Measurements from ENCODE around the gene CAMK1D. TPM values are rescaled to one million over a fixed set of nuclear protein-coding genes. Genes with fewer than 3 reads are reported as not detected.

CAMK1D gene
- total and polyA plus RNA-seq, 2 of the 8 experiments (the other 6 are each of a cell fraction or from before 2014, with no cell fraction given), result 3.5 to 10.6 TPM

DNA sequence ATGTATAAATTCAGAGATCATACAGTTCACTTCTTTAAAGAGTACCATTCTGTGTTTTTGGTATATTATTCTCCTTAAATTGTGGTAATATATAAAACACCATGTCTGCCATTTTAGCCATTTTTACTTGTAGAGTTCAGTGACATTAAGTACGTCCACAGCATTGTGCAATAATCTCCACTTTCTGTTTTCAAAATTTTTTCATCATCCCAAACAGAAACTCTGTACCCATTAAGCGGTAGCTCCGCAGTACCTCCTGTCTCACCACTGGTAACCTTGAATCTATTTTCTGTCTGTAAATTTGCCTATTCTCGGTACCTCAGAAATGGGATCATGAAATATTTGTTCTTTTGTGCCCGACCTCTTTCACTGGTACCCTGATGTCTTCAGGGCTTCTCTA lies 60.3 kb downstream of the CAMK1D start (continued):
- TF ChIP-seq, protein P1, sequence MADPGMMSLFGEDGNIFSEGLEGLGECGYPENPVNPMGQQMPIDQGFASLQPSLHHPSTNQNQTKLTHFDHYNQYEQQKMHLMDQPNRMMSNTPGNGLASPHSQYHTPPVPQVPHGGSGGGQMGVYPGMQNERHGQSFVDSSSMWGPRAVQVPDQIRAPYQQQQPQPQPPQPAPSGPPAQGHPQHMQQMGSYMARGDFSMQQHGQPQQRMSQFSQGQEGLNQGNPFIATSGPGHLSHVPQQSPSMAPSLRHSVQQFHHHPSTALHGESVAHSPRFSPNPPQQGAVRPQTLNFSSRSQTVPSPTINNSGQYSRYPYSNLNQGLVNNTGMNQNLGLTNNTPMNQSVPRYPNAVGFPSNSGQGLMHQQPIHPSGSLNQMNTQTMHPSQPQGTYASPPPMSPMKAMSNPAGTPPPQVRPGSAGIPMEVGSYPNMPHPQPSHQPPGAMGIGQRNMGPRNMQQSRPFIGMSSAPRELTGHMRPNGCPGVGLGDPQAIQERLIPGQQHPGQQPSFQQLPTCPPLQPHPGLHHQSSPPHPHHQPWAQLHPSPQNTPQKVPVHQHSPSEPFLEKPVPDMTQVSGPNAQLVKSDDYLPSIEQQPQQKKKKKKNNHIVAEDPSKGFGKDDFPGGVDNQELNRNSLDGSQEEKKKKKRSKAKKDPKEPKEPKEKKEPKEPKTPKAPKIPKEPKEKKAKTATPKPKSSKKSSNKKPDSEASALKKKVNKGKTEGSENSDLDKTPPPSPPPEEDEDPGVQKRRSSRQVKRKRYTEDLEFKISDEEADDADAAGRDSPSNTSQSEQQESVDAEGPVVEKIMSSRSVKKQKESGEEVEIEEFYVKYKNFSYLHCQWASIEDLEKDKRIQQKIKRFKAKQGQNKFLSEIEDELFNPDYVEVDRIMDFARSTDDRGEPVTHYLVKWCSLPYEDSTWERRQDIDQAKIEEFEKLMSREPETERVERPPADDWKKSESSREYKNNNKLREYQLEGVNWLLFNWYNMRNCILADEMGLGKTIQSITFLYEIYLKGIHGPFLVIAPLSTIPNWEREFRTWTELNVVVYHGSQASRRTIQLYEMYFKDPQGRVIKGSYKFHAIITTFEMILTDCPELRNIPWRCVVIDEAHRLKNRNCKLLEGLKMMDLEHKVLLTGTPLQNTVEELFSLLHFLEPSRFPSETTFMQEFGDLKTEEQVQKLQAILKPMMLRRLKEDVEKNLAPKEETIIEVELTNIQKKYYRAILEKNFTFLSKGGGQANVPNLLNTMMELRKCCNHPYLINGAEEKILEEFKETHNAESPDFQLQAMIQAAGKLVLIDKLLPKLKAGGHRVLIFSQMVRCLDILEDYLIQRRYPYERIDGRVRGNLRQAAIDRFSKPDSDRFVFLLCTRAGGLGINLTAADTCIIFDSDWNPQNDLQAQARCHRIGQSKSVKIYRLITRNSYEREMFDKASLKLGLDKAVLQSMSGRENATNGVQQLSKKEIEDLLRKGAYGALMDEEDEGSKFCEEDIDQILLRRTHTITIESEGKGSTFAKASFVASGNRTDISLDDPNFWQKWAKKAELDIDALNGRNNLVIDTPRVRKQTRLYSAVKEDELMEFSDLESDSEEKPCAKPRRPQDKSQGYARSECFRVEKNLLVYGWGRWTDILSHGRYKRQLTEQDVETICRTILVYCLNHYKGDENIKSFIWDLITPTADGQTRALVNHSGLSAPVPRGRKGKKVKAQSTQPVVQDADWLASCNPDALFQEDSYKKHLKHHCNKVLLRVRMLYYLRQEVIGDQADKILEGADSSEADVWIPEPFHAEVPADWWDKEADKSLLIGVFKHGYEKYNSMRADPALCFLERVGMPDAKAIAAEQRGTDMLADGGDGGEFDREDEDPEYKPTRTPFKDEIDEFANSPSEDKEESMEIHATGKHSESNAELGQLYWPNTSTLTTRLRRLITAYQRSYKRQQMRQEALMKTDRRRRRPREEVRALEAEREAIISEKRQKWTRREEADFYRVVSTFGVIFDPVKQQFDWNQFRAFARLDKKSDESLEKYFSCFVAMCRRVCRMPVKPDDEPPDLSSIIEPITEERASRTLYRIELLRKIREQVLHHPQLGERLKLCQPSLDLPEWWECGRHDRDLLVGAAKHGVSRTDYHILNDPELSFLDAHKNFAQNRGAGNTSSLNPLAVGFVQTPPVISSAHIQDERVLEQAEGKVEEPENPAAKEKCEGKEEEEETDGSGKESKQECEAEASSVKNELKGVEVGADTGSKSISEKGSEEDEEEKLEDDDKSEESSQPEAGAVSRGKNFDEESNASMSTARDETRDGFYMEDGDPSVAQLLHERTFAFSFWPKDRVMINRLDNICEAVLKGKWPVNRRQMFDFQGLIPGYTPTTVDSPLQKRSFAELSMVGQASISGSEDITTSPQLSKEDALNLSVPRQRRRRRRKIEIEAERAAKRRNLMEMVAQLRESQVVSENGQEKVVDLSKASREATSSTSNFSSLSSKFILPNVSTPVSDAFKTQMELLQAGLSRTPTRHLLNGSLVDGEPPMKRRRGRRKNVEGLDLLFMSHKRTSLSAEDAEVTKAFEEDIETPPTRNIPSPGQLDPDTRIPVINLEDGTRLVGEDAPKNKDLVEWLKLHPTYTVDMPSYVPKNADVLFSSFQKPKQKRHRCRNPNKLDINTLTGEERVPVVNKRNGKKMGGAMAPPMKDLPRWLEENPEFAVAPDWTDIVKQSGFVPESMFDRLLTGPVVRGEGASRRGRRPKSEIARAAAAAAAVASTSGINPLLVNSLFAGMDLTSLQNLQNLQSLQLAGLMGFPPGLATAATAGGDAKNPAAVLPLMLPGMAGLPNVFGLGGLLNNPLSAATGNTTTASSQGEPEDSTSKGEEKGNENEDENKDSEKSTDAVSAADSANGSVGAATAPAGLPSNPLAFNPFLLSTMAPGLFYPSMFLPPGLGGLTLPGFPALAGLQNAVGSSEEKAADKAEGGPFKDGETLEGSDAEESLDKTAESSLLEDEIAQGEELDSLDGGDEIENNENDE (IDR thresholded peaks at IDR 0.05; ENCODE audit: insufficient replicate concordance, low read length), result no peak
- TF ChIP-seq SP1 (IDR thresholded peaks at IDR 0.05; ENCODE audit: low read depth, low read length) (no peak), ZNF274 (IDR thresholded peaks at IDR 0.05; ENCODE audit: borderline replicate concordance, extremely low read depth, low read length) (no peak), KDM4A (IDR thresholded peaks at IDR 0.05; ENCODE audit: low read depth, low read length, severe bottlenecking) (no peak), CHD1 (IDR thresholded peaks at IDR 0.05; ENCODE audit: low read depth, low read length) (no peak), BRCA1 (IDR thresholded peaks at IDR 0.05; ENCODE audit: low read depth, low read length) (no peak), NRF1 (IDR thresholded peaks at IDR 0.05; ENCODE audit: low read depth, low read length) (no peak), RFX5 (IDR thresholded peaks at IDR 0.05; ENCODE audit: borderline replicate concordance, low read depth, low read length) (no peak)

Measured in H1 (cell line).